Skin of body (tissue), 2 donors: ENCODE data around the gene CNST. TPM values are rescaled to one million over a fixed set of nuclear protein-coding genes. Genes with fewer than 3 reads are reported as not detected.

ENCODE experiments used
- DNase-seq: peaks from one replicate; lab custom pipeline; 2025; lab: John Stamatoyannopoulos, UW
- total RNA-seq: library from RNA; depleted of rRNA; stranded (reverse); fragments of >200 nt; gene quantifications from one replicate; pipeline ENCODE4 v1.2.3, GENCODE V29; 2014

CNST gene, protein sequence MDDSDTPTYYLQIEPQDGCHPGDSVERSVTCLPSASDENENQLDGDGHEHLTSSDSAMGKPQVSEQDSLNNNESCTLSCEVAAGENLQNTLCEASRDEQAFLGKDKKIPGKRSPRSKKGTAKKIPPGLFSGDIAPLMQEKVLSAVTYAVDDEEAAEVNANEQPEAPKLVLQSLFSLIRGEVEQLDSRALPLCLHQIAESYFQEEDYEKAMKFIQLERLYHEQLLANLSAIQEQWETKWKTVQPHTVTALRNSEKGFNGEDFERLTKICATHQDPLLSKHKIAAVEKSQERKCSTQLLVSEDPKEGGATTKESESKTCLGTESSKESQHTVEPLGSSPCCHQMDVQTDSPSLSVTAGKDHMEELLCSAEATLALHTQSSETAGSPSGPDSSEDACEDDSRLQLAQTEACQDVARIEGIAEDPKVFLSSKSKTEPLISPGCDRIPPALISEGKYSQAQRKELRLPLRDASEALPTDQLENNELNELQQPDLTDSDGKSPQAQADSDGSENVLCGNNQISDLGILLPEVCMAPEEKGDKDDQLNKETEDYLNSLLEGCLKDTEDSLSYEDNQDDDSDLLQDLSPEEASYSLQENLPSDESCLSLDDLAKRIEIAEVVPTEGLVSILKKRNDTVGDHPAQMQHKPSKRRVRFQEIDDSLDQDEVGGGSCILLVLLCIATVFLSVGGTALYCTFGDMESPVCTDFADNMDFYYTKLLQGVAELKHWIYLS
- 18.9 TPM for total RNA-seq

DNA sequence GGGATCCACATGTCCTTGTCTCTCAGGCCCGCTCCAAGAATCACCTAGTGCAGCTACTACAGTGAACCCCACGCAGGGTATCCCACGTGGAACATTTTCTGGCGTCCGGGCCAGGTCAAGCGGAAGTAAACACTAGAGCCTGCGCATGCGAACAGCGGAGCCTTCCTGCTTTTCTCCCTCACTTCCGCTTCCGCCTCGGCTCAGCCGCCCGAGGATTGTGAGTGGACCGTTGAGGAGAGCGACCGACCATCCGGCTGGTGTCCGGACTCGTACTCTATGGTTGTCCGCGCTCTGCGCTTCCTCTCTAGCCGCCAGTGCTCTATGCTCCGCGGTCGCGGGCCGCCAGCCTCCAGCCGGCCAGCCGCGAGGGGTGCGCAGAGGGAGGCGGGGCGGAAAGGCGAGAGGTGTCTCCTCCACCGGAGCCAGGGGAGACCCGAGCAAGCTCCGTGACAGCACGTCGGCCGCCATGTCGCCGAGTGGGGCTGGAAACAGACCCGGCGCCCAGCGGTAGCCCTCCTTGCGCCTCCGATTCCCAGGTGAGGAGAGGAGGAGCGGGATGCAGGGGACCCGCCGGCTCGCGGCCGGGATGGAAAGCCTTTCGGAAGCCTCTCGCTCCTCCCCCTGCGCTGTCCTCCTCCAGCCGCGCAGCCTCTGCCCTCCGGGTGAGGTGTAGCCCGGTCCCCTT, at the start of gene CNST, which contains the start of gene TFB2M:
TSS of gene CNST (plus strand) at position 329 of the 685 bp plus-strand sequence. CDS start 25,107 bp downstream, outside the sequence.
TSS of gene TFB2M (minus strand) at position 134 of the 685 bp plus-strand sequence. CDS start at position 11, 123 bp downstream.
- DNase-seq: peak; percentile 97

DNA sequence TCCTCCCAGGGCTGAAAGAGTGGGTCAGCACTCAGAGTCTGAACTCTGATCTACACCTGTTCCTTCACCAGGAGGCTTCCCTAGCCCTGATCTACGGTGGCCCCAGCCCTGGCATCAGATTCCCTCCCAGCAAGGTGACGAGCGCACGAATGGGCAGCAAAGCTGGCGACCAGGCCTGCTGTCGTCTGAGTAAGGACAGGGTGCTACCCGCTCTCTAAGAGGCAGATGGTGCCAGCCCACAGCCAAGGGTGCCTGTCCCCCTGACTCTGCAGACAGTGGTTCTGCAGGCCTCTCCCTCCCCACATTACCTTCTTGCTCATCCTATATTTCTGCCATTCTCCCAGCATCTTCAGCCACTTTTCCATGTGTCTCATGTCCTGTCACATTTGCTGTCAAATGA, 48.9 kb upstream of the CNST start:
- no peak for DNase-seq

DNA sequence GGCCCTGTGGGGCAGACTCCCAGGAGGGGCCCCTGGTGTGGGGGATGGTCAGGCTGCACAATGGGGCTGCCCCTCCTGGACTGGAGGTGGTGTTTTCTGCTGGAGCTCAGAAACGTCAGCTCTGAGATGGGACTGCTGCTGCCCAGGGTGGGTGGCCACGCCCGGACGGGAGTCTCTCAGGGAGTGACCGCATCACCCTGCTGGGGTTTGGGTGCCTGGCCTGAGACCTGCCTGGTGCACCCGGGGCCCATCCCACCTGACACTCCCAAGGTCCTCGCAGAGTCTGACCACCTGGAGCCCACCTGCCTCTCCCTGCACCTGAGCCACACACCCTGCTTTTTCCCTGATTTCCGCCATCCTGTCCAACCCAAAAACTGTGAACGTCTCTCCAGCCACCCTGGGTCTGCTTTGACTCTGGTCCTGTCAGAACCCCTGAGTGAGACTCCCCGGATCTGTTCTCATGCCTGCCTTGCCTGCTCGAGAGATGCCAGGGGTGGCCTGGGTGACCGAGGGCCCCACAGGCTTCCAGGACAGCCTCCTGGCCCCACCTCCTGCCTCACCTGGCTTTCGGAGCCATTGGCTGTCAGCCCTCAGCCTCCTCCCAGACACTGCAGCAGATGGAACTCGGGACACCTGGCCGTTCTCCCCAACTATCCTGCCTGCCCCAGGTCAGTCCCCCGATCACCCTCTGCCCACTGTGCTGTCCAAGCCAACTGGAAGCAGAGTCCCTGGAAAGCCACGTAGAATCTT, 47.6 kb upstream of the CNST start:
- no peak for DNase-seq

DNA sequence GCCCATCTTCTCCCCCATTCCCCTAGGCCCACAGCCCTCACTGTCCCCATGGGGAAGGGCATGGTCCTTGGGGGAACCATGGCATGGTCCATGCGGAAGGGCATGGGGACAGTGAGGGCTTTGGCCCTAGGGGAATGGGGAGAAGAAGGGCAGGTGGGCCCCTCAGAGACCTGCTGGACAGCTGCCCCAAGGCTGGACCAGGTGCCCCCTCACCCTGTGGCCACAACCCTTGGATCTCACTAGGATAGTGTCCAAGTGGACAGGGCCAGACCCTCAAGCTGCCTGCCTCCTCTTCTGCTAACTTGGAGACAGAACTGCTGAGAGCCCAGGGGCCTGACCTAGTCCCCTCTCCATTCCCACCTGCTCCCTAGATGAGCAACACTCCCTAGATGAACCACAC, 46.7 kb upstream of the CNST start:
- no peak for DNase-seq

DNA sequence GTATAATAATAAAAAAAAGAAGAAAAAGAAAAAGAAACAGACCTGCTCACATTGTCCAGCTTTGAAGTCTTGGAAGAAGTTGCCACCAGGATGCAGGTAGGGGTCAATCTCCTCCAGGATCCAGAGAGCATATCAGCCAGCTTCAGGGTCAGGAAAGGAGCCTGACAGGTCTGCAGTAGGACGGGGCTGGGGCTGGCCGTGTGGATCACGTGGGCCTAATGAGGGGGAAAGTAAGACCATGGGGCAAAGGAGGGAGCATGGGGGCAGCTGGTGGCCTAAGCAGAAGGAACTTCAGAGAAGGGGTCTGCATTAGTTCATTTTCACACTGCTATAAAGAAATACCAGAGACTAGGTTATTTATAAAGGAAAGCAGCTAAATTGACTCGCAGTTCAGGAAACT, 39.9 kb upstream of the CNST start:
- DNase-seq: no peak

DNA sequence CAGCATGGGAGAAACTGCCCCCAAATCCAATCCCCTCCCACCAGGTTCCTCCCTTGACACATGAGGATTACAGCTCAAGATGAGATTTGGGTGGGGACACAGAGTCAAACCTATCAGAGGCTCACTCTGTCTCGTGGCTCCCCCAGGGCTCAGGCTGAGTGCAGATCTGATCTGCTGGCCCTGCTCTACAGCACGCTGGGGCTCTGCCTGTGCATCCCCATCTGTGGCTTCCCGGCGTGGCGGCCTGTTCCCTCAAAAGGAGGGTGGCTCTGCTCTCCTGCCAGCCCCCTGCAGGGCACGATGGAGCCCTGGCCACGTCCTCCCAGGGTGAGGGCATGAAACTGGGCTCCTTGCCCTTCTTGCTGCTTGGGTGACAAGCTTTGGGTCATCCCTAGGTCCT, 39.3 kb upstream of the CNST start:
- DNase-seq: no peak

DNA sequence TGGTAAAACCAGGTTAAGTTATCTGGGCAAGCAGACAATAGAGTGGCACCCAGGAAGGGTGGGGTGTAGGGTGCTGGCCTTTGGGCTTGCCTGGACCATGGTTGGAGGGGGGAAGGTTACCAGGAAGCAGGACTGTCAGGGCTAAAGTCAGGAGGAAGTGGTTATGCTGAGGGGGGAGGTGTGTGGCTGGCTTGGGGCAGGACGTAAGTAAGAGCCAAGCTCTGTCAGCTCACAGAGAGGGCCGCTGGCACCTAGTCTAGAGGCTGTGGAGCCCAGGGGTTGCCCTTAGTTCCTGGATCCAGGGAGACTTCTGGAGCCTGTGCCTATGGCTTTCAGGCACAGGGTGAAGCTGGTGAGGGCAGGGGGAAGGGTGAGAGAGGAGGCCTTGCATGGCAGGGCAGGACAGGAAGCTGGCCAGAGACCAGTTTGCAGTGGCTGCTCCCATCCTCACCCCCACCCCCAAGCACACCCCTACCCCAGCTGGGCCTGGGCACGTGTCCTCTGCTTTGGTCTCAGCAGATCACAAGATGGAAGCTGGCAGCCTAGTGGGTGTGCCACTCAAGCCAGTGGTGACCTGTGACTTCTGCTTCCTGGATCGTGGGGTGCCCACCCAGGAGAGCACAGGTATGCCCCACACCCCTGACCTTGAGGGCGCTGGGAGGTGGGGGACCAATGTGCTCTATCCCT, 38.7 kb upstream of the CNST start:
- DNase-seq: no peak

DNA sequence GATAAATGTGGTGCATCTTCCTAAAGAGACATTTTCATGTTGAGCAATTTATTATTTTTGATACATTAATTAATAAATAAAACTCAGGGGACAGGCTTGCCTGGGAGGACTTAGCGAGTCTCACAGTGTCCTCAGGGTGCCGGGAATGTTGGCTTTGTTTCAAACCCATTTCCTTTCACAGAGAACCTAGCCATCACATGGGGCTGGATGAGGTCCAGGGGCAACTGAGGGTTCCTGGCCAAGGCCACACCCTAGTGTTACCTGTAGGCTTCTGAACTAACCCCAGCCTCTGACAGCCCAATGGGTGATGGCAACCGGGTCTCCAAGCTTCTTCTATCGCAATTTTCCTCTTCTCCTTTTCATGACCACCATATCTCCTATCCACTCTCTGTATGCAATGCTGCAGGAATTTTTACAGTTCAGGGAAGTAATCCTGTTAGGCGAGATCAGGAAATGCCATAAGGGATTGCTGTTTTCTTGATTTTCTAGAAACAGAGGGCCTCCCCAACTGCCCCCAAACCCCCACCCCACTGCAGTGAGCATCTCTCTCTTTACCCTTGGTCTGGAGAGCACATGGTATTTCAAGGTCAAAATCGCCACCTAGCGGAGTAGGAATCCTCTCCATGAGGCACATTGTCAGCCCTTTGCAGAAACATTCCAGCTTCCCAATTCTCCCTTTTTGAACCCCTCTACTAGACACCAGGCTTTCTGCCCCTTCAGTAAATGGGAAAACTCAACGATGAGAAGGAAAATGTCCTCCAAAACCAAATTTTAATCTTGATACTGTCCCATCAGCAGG, 37.1 kb upstream of the CNST start:
- DNase-seq: no peak

DNA sequence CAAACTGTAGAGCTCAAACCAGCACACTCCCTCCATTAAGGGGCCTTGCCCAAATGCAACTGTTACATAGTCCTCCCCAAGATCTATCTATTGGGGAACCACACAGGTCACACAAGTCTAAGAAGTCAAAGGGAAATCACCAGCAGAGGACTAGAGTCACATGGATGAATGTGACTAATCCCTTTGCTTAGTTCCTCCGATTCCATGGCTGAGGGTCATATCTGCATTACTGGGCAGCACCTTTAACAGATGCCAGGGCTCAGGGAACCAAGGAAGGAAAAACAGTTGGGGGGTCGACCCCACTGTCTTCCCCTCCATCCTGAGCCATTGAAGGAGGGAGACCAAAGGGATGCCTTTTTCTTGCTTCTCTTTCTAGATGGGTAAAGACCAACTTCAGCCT, 35.8 kb upstream of the CNST start:
- no peak for DNase-seq

DNA sequence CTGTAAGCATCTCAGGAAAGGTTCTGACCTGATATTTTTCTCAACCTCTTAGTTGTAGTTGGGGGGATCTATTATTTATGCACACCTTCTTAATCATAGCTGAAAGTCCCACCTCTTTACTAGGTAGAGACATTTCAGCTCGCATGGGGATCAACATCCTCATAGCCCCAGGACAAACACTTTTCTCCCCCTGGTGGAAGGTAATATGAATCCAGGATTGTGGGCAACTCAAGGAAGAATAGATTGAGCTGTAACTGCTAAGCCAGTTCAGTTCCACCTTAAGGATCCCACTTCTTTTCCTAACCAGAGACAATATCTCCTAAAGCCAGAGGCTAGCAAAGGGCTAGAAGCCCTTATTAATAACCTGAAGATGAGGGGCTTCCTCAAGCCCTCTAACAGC, 33.7 kb upstream of the CNST start:
- DNase-seq: no peak

DNA sequence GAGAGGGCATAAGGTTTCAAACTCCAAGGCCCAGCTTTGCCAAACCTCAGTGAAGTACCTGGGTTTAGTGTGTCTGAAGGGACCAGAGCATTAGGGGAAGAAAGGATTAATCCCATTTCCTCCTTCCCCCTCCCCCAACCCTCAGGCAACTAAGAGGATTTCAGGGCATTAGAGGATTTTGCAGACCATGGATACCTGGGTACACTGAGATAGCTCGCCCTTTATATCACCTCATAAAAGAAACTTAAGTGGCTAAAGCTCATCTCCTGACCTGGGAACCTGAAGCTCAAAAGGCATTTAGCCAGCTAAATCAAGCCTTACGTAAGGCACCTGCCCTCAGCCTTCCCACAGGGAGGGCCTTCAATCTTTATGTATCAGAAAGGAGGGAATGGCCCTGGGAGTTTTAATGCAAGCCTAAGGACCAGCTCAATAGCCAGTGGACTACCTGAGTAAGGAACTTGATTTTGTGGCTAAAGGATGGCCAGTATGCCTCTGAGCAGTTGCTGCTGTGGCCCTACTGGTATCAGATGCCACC, 32.8 kb upstream of the CNST start:
- no peak for DNase-seq

DNA sequence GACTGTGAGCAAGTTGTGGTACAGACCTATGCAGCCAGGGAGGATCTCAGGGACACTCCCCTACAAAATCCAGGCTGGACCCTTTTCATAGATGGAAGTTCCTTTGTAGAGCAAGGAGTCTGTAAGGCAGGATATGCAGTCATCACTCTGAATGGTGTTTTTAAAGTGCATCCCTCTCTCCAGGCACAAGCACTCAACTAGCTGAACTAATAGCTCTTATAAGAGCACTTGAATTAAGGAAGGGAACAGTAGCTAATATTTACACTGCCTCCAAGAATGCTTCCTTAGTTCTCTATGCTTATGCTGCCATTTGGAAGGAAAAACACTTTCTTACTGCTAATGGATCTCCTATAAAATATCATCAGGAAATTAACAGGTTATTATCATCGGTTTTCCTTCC, 32.1 kb upstream of the CNST start:
- no peak for DNase-seq

DNA sequence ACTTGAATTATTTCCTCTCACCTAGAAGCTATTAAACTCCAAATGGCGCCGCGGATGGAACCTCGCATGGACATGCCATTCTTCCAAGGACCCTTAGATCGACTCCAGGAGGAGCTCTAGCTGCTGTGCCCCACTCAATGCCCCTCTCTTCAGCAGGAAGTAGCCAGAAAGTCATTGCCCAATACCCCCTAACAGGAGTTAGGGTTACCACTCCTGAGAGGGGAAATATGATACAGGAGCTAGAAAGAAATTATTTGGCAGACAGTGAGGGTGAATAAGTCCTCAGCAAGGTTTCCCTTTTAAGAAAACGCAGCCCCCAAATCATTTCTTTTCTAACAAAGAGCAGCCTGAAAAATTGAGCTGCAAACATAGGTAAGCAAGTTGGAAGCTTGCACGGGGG, 28.8 kb upstream of the CNST start:
- no peak for DNase-seq

DNA sequence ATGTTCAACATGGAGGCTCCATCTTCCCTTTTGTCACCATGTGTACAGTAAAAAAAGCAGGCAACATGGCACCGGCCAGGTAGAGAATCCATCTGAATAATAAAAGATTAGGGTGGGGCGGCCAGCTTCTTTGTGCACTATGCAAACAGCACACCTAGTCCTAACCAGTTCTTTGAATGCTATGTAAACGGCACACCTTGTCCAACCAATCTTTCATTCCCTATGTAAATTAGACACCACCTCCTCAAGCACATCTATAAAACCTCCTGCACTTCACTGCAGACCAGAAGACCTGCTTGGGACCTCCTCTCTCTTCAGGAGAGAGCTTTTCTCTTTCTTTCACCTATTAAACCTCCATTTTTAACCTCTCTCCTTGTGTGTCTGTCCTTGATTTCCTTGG, 28.4 kb upstream of the CNST start:
- no peak for DNase-seq

DNA sequence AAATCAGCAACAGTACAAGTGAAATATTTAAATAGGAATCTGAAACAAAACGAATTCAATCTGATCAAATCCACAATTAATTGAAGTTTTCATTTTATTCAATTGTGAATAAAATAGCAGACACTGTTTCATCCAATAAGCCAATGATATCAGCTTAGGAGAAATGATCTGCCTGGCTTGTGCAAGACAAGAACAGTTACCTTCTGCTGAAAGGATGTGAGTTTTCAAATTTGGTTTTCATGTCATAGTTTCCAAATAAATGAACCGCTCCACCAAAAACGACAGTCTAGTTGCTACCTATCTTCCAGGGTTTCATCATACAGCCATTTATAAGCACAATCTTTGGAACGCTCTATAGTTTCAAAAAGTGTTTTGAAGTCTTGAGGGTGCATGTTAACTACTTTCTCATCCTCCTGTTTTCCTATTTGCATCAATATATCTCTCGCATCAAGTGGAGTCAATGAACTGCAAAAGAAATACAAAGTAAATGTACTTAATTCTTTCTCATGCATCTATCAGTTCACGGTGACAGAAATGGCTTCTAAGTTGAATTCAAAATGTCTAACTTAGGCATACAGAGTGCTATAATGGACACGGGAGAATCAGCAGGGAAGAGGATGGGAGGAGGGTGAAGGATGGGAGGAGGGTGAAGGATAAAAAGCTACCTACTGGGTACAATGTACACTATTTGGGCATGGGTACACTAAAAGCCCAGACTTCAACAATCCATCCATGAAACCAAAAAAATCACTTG, 25.3 kb upstream of the CNST start:
- DNase-seq: no peak

DNA sequence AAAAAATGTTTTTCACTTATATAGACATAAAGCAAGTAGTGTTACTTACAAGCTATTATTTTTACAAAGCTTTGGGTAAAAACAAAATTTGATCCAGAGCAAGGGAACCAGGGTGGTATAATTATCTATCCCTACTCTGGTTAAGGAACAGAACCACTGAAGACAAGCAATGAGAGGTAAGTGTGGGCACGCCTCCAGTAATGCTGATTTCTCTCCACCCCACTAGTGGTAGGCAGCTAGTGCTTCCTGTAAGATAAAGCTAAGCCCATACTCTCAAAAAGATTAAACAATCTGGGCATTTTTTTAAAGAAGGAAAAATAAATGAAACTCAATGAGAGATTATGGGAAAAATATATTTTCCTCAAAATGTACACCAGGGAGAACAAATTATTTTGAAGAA, 22.3 kb upstream of the CNST start:
- no peak for DNase-seq

DNA sequence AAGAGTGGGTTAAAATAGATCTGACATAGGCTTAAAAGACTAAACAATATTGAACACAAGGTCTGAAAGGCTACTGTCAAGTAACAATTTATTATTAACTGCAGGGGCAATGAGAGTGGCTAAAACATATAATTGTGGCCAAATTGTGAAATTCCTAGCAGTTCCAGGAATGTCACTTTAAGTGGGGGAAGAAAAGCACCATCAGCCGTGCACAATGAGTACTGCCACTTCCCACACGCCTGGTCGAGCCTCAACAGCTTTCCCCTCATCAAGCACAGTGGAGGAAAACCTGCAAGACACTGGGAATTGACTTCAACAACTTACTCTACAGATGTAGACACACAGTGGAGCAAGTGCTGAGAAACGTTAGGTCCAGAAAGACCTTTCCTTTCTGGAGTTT, 16.6 kb upstream of the CNST start:
- no peak for DNase-seq

DNA sequence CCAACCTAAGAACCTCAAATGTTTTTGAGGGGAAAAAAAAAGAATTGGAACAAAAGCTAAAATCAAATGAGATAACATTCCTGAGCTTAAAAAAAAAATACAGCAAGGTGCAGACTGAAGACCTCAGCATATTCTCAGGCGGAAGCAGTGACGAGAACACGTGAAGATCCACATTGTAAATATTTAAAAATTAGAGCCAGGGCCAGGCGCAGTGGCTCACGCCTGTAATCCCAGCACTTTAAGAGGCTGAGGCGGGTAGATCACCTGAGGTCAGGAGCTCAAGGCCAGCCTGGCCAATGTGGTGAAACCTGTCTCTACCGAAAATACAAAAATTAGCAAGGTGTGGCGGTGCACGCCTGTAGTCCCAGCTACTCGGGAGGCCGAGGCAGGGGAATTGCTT, 15.9 kb upstream of the CNST start:
- no peak for DNase-seq

DNA sequence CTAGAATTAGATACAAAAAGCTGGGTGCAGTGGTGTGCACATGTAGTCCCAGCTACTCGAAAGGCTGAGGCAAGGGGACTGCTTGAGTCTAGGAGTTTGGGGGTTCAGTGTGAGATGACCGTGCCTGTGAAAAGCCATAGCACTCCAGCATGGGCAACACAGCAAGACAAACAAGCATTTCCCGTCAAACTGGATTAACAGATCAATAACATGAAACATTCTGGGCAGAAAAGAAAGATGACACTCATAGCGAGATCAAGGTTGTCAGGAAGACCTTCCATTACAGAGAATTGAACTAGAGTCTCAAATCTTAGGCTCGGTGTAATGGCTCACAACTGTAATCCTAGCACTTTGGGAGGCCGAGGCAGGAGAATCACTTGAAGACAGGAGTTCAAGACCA, 14.1 kb upstream of the CNST start:
- no peak for DNase-seq
